SHP77 treated with DMSO at 0.1 percent for 48 hours (cell line): Measurements from ENCODE around the gene CDH23.

Source experiments
- DNase-seq: peaks from one replicate; lab custom pipeline; 2025; lab: John Stamatoyannopoulos, UW

The CDH23 gene

GRCh38 chr10:71690094-71690720 lies 293.5 kb downstream of the CDH23 start:
- DNase-seq, result no peak

GRCh38 chr10:71691405-71691804 lies 294.7 kb downstream of the CDH23 start:
- DNase-seq, result no peak

GRCh38 chr10:71692598-71693306 lies 296.0 kb downstream of the CDH23 start:
- no peak for DNase-seq

- no peak for DNase-seq
Measured at GRCh38 chr10:71693377-71693776, 296.7 kb downstream of the CDH23 start.

GRCh38 chr10:71694039-71694501 lies 297.4 kb downstream of the CDH23 start:
- DNase-seq, result no peak

GRCh38 chr10:71694567-71694968 lies 297.8 kb downstream of the CDH23 start:
- DNase-seq, result no peak

GRCh38 chr10:71695502-71696476 lies 299.1 kb downstream of the CDH23 start:
- no peak for DNase-seq

- no peak for DNase-seq
Measured at GRCh38 chr10:71696628-71697326, 300.1 kb downstream of the CDH23 start.

GRCh38 chr10:71697938-71698709 lies 301.4 kb downstream of the CDH23 start:
- no peak for DNase-seq

GRCh38 chr10:71698737-71699136 lies 302.0 kb downstream of the CDH23 start:
- no peak for DNase-seq

GRCh38 chr10:71700731-71701368 lies 304.1 kb downstream of the CDH23 start:
- no peak for DNase-seq

- no peak for DNase-seq
Measured at GRCh38 chr10:71701496-71702132, 304.9 kb downstream of the CDH23 start.

GRCh38 chr10:71703577-71703976 lies 306.9 kb downstream of the CDH23 start:
- DNase-seq, result no peak

GRCh38 chr10:71704816-71705215 lies 308.1 kb downstream of the CDH23 start:
- no peak for DNase-seq

GRCh38 chr10:71705582-71705981 lies 308.9 kb downstream of the CDH23 start:
- no peak for DNase-seq

GRCh38 chr10:71706216-71707121 lies 309.7 kb downstream of the CDH23 start:
- DNase-seq, result no peak

- no peak for DNase-seq
Measured at GRCh38 chr10:71707240-71707789, 310.6 kb downstream of the CDH23 start.

- no peak for DNase-seq
Measured at GRCh38 chr10:71708301-71708703, 311.6 kb downstream of the CDH23 start.
